GM18951 (cell line): ENCODE results near the gene ADAMTS3.

ENCODE experiments used
- POLR2A ChIP-seq: IDR thresholded peaks from 4 replicates; pipeline ENCODE4 v1.6.1; 2011; ENCODE audit warnings: mild to moderate bottlenecking; ENCODE audit not compliant: insufficient read length, insufficient read depth; ENCODE audit errors: extremely low read depth
- in situ Hi-C: fragments of 300-500 bp; cut with MboI; formaldehyde crosslinking; loops from one replicate; pipeline ENCODE4 v1.12.0; 2022; ENCODE audit warnings: low sequenced_read_pairs, mixed read lengths, inconsistent platforms; ENCODE audit not compliant: unreplicated experiment

ADAMTS3 gene

DNA sequence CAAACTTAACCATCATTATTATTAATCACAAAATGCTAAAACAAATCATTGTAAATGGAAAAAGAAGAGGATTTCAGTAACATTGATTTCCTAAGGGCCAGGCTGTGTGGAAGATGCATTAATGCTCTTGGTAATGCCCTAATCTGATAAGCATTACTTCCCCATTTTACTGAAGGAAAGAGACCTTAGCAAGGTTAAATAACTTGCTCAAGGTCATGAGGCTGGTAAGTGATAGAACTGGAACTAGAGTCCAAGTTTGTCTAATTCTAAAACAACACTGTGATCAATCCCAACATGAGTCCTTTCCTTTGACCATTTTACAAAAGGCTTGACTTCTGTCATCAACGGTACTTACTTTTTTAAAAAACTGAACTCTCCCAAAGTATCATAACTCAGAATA is 32.6 kb downstream of the ADAMTS3 start:
- in situ Hi-C loops, result no loop called here
- no peak for TF ChIP-seq POLR2A

DNA sequence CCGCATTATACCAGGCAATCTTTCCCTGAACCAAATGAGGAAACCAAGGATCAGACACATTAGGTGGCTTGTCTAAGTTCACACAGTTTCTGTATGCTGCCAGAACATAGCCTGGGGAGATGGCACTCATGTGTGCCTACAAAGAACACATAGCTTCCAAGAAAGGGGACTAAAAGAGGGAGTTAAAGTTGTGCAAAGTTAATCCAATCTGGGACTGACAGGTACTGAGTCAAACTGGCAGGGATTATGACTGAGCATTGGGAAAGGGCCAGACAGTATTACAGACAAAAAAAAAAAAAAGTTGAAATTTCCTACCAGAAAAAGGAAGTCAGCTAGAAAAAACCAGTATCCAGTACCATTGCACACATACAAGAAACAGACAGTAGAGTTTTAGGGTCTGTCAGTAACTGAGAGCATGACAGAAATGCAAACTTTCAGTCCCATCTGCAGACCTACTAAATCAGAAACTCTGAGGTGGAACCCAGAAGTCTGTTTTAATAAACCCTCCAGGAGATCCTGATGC is 37.2 kb downstream of the ADAMTS3 start:
- TF ChIP-seq POLR2A, result no peak
- in situ Hi-C loops, result no loop called here

DNA sequence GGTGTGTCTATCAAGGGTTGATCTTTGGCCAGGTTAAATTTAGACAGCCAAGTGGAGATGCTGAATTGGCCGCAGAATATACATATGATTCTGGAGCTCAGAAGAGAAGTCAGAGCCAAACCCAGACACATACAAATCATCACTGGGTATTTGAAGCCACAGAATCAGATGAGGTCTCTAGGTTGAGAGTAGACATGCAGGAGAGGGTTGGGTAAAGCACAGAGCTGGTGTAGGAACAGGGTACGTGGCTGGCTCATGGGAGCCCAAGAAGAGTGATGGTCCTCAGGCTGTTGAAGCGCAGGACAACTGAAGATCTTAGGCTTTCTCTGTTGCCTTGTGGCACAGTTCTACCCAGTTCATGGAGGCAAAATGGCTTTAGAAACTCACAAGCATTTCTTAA is 37.7 kb downstream of the ADAMTS3 start:
- in situ Hi-C loops, result no loop called here
- TF ChIP-seq POLR2A, result no peak

DNA sequence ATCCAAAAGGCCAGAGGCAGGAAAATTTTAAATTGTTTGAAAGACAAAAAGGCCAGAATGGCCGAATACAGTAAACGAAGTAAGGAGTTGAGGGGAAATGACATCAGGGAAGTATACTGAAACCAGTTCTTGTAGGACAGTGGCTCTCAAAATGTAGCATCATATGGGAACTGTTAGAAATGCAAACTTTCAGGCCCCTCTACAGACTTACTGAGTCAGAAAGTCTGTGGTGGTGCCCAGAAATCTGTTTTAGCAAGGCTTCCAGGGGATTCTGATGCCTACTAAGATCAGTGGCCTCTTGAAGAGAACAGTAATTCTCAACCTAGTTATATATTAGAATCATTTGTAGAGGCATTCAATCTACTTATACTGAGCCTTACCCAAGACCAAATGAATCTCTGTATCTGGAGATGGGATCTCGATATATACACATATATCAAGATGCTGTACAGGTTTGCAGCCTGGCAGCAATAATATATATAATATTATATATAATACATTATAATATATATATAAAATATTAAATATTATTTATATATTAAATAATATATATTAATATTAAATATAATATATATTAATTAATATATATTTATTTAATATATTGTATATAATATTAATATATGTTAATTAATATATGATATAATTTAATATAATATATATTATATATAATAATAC is 39.7 kb downstream of the ADAMTS3 start:
- no peak for TF ChIP-seq POLR2A
- in situ Hi-C loops, result no loop called here

DNA sequence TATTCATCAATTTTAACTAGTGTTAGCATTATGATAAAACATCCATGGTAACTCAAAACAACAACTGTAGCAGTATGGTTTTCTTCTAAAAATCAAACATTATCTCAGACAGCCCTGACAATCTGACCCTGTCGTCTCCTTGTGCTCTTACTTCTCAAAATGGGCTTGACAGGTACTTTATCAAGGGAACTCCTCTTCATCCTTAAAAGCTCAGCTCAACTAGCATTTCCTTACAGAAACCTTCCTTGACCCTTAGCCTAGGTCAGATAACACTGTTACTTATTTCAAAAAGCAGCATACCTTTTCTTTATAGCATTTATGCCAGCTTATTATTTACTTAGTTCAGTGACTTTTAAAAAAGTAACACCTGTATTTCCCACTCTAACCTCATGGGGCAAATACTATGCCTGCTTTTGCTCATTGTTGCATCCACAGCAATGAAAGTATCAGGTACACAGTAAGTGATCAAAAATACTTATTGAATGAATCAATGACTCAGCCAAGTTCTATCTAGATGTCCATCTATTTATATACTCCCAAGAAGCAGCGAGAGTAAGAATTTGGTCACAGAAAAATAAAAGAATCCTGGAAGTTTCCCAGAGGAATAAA is 41.9 kb downstream of the ADAMTS3 start:
- no peak for TF ChIP-seq POLR2A
- in situ Hi-C loops, result no loop called here

DNA sequence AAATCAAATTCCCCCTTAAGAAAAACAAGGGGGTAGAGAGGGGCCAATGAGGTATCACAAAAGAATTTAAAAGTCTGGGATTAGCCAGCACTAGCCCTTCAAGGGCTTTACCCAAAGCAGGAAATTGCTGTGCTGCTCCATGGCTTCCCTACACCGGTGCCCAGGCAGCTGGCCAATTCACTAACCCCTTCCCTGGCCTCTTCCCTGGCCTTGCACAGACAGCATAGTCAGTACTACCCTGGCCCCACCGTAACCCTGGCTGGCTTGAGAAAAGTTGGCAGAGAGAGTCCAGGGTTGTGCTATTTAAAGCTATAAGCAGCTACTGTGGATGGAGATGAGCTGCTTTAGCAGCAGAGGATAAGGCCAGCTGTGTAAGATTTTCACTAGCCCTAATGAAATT is 43.1 kb downstream of the ADAMTS3 start:
- TF ChIP-seq POLR2A, result no peak
- in situ Hi-C loops, result no loop called here

DNA sequence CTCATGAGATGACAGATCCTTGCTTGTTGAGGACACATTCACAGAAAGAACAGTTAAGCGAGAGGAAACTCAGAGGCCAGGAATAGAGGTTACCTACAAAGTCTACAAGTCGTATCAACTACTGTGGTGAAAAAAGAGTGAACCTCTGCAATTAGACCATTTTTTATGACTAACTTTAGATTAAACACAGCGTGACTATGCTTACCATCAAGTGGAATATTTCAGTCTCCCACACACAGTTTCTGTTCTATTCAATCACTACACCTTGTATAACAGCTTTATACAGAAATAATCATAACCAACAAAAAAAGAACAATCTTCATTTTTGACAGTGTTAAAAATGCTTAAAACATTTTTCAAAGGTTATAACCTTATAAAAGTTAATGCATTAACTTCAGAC is 46.6 kb downstream of the ADAMTS3 start:
- no peak for TF ChIP-seq POLR2A
- in situ Hi-C loops, result loop anchor here (25.0 kb wide), 1 partner anchor 490 kb away; no protein-coding TSS in a partner anchor

DNA sequence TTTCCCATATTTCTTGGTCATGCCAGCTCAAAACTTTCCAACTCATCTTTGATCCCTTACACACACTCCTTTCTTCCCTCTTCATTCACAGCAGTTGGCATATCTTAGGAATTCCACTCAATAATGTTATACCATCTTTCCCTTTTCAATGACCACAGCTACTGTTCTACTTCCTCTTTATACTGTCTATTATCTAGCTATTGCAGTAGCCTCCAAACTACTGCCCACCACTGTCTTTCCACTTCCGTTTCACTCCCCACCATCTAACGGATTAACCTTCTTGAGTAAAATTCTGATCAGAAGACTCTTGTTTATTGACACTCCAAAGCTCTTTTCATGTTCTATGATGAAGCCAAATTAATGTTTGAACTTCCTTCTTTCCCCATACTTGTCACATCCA is 55.8 kb downstream of the ADAMTS3 start:
- in situ Hi-C loops, result loop anchor here (25.0 kb wide), 1 partner anchor 499 kb away; no protein-coding TSS in a partner anchor
- no peak for TF ChIP-seq POLR2A

DNA sequence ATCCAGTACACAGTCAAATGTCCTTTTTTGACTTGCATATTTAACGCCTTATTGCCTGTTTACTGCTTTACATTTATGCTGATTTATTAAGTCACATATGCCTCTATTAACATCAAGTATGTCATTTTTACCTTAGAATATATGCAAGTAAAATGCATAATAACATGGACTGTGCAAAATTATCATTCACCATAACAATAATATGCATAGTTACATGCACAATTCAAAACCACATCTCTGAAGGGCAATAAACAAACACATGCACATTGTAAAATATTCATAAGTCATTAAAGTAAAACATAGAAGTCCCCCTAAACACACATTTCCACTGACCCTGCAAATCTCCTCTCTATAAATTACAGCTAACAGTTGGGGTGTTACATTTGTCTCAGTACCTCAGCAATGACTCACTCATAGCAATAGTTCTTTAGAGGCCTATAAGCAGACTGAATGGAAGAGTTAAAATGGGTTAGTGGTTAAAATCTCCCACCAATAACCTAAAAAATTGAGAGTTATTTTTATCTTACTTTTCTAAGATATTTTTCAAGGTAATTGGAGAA is 61.1 kb downstream of the ADAMTS3 start:
- TF ChIP-seq POLR2A, result no peak
- in situ Hi-C loops, result loop anchor here (25.0 kb wide), 1 partner anchor 504 kb away; no protein-coding TSS in a partner anchor

DNA sequence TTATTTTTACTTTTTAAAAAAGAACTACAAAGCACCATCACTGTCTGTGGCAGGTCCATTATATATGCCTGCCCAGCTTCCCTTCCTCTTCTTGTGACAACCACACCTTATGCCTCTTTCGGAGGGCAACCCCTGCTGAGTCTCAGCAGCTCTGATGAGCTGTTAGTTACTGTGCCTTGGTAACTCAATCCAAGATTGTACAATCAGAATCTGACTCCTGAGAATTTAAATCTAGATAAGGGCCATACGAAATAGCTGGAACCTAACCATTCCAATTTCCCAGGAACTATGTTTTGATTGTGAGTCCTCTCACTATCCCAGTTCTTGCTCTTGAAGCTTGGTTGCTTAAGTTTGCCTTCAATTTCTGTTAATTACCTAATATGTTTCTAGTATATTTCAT is 61.9 kb downstream of the ADAMTS3 start:
- TF ChIP-seq POLR2A, result no peak
- in situ Hi-C loops, result loop anchor here (25.0 kb wide), 1 partner anchor 505 kb away; no protein-coding TSS in a partner anchor

DNA sequence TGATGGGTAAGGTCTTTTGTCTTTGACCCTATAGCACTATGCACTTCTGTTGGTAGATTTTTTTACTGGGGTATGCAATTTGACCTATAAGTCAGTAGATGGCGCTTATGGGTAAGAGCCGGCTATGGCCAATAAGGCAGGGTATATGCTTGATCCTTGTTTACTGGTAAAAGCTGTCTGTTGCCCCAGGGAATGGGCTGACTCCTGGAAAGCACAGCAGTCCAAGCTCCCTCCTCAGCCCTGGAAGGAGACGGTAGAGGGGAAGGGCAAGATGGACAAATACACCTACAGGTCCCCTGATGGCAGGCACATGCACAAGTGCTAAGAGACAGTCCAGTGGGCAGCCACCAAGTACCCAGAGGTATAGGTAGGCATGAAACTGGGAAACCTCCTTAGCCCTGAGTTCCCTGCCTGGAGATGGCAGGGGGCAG is 63.7 kb downstream of the ADAMTS3 start:
- no peak for TF ChIP-seq POLR2A
- in situ Hi-C loops, result loop anchor here (25.0 kb wide), 1 partner anchor 507 kb away; no protein-coding TSS in a partner anchor

DNA sequence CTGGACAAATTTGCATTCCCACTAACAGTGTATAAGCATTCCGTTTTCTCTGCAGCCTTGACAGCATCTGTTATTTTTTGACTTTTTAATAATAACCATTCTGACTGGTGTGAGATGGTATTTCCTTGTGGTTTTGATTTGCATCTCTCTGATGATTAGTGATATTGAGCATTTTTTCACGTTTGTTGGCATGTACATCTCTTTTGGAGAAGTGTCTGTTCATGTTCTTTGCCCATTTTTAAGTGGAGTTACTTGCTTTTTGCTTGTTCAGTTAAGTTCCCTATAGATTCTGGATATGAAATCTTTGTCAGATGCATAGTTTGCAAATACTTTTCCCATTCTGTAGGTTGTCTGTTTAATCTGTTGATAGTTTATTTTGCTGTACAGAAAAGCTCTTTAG is 68.8 kb downstream of the ADAMTS3 start:
- no peak for TF ChIP-seq POLR2A
- in situ Hi-C loops, result loop anchor here (25.0 kb wide), 1 partner anchor 512 kb away; no protein-coding TSS in a partner anchor

DNA sequence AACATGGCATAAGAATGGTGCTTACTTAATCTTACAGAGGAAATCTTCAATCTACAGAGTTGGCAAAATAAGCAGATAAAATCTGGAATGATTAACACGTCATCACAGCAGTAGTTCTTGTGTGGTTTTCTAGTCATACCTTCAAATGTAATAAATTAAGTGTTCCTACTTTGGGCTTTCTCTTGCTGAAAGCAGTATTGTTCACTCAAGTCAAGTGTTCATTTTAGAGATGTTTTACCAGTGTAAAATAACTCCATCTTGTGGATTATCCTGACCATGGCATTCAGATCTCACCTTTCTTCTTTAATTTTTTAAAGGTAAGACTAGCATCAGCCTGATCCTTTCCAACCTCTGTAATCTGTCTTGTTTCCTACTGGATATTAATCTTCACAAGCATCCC is 72.9 kb downstream of the ADAMTS3 start:
- no peak for TF ChIP-seq POLR2A
- in situ Hi-C loops, result no loop called here
